Embryonic facial prominence (tissue), 1 donor: ENCODE measurements around the gene ALDH16A1.

Experiments
- DNase-seq: peaks from one replicate; pipeline ENCODE4 v3.0.0-alpha.2; 2016; ENCODE audit errors: extremely low spot score

The ALDH16A1 gene

DNA sequence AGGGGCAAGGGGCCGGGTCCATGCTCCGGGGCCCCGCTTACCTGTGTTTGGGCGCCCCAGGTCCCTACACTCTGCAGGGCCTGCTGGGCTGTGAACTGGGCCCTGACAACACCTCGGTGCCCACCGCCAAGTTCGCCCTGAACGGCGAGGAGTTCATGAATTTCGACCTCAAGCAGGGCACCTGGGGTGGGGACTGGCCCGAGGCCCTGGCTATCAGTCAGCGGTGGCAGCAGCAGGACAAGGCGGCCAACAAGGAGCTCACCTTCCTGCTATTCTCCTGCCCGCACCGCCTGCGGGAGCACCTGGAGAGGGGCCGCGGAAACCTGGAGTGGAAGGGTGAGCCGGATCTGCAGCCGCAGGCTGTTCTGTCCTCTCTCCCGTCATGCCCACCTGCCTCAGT lies 61.1 kb downstream of the ALDH16A1 start:
- no peak for DNase-seq

DNA sequence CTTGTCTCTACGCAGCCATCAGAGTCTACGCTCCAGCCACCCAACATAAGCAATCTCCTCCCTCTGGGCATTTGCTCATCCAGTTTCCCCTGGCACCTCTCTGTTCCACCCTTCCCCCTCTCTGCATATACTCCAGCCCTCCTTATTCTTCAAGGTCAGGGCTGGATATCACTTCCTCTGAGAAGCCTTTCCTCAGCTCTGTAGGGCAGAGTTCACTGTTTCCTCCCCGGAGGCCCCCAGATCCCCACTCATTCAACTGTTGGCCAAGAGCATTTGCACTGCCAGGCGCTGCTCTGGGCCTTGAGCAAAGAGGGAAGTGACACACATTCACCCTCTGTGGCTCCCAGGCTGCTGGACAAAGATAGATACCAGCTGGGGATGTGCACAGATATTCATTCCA lies 62.7 kb downstream of the ALDH16A1 start:
- no peak for DNase-seq

DNA sequence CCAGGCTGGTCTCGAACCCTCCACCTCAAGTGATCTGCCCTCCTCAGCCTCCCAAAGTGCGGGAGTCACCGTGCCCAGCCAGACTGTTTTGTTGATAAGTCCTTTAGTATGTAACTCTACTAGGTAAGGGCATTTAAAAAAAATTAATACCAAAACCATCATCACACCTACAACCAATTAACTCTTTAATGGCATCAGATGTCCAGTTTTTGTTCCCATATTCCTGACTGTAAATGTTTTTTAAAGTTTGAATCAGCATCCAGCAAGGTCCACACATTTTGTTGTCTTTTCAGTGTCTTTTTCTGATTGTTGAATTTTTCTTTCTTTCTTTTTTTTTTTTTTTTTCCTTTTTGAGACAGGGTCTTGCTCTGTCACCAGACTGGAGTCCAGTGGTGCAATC lies 65.0 kb downstream of the ALDH16A1 start:
- no peak for DNase-seq
